Measurements from ENCODE around the gene ACOX1.

- TF ChIP-seq EZH2phosphoT487 (IDR thresholded peaks at IDR 0.05), result no peak
- no peak for TF ChIP-seq CTCF (IDR thresholded peaks at IDR 0.05)
Measured at GRCh38 chr17:76027159-76027839, 48.3 kb upstream of the ACOX1 start, which contains the start of gene EVPL.
